Endothelial cell of umbilical vein (primary cell): ENCODE measurements around the gene DYRK1B. TPM values are rescaled to one million over a fixed set of nuclear protein-coding genes. Genes with fewer than 3 reads are reported as not detected.

ENCODE experiments used
- BruUV-seq: library from RNA; stranded (reverse); fragments of 400-500 nt; replicated peaks from 2 replicates; lab custom pipeline; 2021; lab: Mats Ljungman, UMichigan
- CTCF ChIA-PET: fragments of 300-600, 350-600 bp; sonication (Branson Sonifier 250); formaldehyde crosslinking; loops from one replicate; lab custom pipeline; 2021; ENCODE audit warnings: antibody characterized with exemption, inconsistent platforms; lab: Charles Lee
- POLR2A ChIA-PET: fragments of 300-600, 350-600 bp; sonication (Branson Sonifier 250); formaldehyde crosslinking; loops from one replicate; lab custom pipeline; 2021; ENCODE audit warnings: antibody characterized with exemption, inconsistent platforms; lab: Charles Lee
- DNase-seq: peaks from one replicate; pipeline ENCODE4 v3.0.0-alpha.2; 2011; ENCODE audit warnings: low read depth, low spot score
- FAIRE-seq: peaks from 2 replicates; lab custom pipeline; 2011; peaks lifted over from hg19 to GRCh38; lab: Jason Lieb, UNC
- H2AFZ ChIP-seq: 2 replicates; pipeline ENCODE4 v1.6.0; 2012; ENCODE audit warnings: low read depth, low read length, control low read depth, inconsistent platforms
- H3K27ac ChIP-seq: 2 replicates; pipeline ENCODE4 v1.5.1; 2011; ENCODE audit warnings: low read depth, mild to moderate bottlenecking, control low read depth, low read length, moderate library complexity; ENCODE audit not compliant: insufficient read depth
- H3K27me3 ChIP-seq, 2 experiments: 2 replicates each; pipeline versions ENCODE4 v1.6.0 to v1.6.1; 2011; ENCODE audit warnings: low read length in 2 of 2, mixed read lengths in 1 of 2; ENCODE audit not compliant: control insufficient read depth in 2 of 2, insufficient read depth in 2 of 2
- H3K36me3 ChIP-seq, 2 experiments: 2 replicates in 1 of 2; 3 replicates in 1 of 2; pipeline ENCODE4 v1.5.1; 2011; ENCODE audit warnings: low read length in 2 of 2, mild to moderate bottlenecking in 1 of 2, moderate library complexity in 1 of 2; ENCODE audit not compliant: control insufficient read depth in 2 of 2, insufficient read depth in 2 of 2; ENCODE audit errors: extremely low read depth in 1 of 2
- H3K4me1 ChIP-seq: 3 replicates; pipeline ENCODE4 v1.5.1; 2011; ENCODE audit warnings: mild to moderate bottlenecking, low read length; ENCODE audit not compliant: control insufficient read depth, insufficient read depth; ENCODE audit errors: extremely low read depth
- H3K4me2 ChIP-seq: 2 replicates; pipeline ENCODE4 v1.6.1; 2011; ENCODE audit warnings: low read length, control low read depth, mixed read lengths; ENCODE audit not compliant: insufficient read depth
- H3K4me3 ChIP-seq, 3 experiments: fragments of 200-600 bp in 1 of 3; sonication (generic), shearing (Covaris generic) in 1 of 3; replicated peaks in 1 of 3; 2 replicates each; pipeline ENCODE4 v1.5.1; 2011 to 2016; ENCODE audit warnings: control low read depth in 3 of 3, low read length in 3 of 3, mild to moderate bottlenecking in 2 of 3, inconsistent platforms in 1 of 3, low read depth in 1 of 3, moderate library complexity in 1 of 3; ENCODE audit not compliant: insufficient read depth in 1 of 3
- H3K79me2 ChIP-seq: 2 replicates; pipeline ENCODE4 v1.6.0; 2012; ENCODE audit warnings: low read length, inconsistent platforms; ENCODE audit not compliant: control insufficient read depth, insufficient read depth
- H3K9ac ChIP-seq: replicated peaks from 2 replicates; pipeline ENCODE3; 2011; ENCODE audit warnings: low read length, control low read depth; ENCODE audit not compliant: insufficient read depth; ENCODE audit errors: extremely low read depth
- H3K9me1 ChIP-seq: replicated peaks from 3 replicates; pipeline ENCODE4 v1.6.0; 2011; ENCODE audit warnings: mild to moderate bottlenecking, low read length; ENCODE audit not compliant: control insufficient read depth, insufficient read depth; ENCODE audit errors: extremely low read depth
- H3K9me3 ChIP-seq: replicated peaks from 2 replicates; pipeline ENCODE4 v1.5.1; 2012; ENCODE audit warnings: low read length, inconsistent platforms; ENCODE audit not compliant: control insufficient read depth, insufficient read depth
- H4K20me1 ChIP-seq: replicated peaks from 2 replicates; pipeline ENCODE3; 2011; ENCODE audit warnings: mild to moderate bottlenecking, low read length; ENCODE audit not compliant: control insufficient read depth, insufficient read depth; ENCODE audit errors: extremely low read depth
- CTCF ChIP-seq, 2 donors: IDR thresholded peaks; 1 replicate in 1 of 2; 2 replicates in 1 of 2; pipeline ENCODE4 v1.5.1; 2011; ENCODE audit warnings: low read length in 2 of 2, mild to moderate bottlenecking in 2 of 2, moderate library complexity in 2 of 2, control low read depth in 1 of 2, inconsistent platforms in 1 of 2, low read depth in 1 of 2; ENCODE audit not compliant: insufficient read depth in 1 of 2; ENCODE audit errors: extremely low read depth in 1 of 2
- EZH2 ChIP-seq: IDR thresholded peaks from 2 replicates; pipeline ENCODE4 v1.6.1; 2012; ENCODE audit warnings: borderline replicate concordance, low read depth, mild to moderate bottlenecking, moderate library complexity, low read length, inconsistent platforms; ENCODE audit not compliant: severe bottlenecking
- FOS ChIP-seq: IDR thresholded peaks from 2 replicates; pipeline ENCODE4 v1.6.1; 2011; ENCODE audit warnings: mild to moderate bottlenecking, low read length, moderate library complexity, borderline replicate concordance; ENCODE audit not compliant: insufficient read depth
- JUN ChIP-seq: IDR thresholded peaks from 2 replicates; pipeline ENCODE4 v1.6.1; 2011; ENCODE audit warnings: borderline replicate concordance, low read depth; ENCODE audit not compliant: insufficient read length, insufficient read depth
- MAX ChIP-seq: IDR thresholded peaks from 2 replicates; pipeline ENCODE4 v1.6.1; 2011; ENCODE audit not compliant: insufficient read depth, insufficient read length
- MYC ChIP-seq: IDR thresholded peaks from one replicate; pipeline ENCODE4 v1.6.1; 2011; ENCODE audit warnings: mild to moderate bottlenecking, low read depth, low read length
- POLR2AphosphoS5 ChIP-seq: IDR thresholded peaks from 2 replicates; pipeline ENCODE4 v1.6.1; 2012; ENCODE audit warnings: low read depth, mild to moderate bottlenecking, control low read depth, low read length, moderate library complexity; ENCODE audit not compliant: insufficient read depth
- dilution Hi-C: fragments of 300-500 bp; cut with MboI; formaldehyde crosslinking; loops from one replicate; pipeline ENCODE4 v1.15.0; 2019; ENCODE audit warnings: low sequenced_read_pairs; ENCODE audit not compliant: extremely low pct_ligation_motif_present
- intact Hi-C: fragments of 100-400 bp; cut with micrococcal nuclease; formaldehyde crosslinking; loops from one replicate; pipeline ENCODE4 v1.10.0; 2022
- polyA plus RNA-seq, 4 experiments: library from polyadenylated mRNA; depleted of rRNA in 3 of 4; stranded (reverse) in 3 of 4; unstranded in 1 of 4; fragments of >200 nt; gene quantifications; 2 replicates each; pipeline versions ENCODE4 v1.2.1 to v1.2.3, GENCODE V29; 2011 to 2012; ENCODE audit warnings: missing spikeins in 1 of 4
- total RNA-seq: library from RNA; stranded (reverse); gene quantifications from 2 replicates; pipeline ENCODE4 v1.2.3, GENCODE V29; 2021

Gene DYRK1B
- total and polyA plus RNA-seq, 2 donors (not counting 3 experiments of a cell fraction or from before 2014, with no cell fraction given), result 17.7 to 30.8 TPM

- TF ChIP-seq EZH2 (no peak), JUN (no peak), MYC (no peak)
- BruUV-seq, result no TSS peak
- H3K79me2 ChIP-seq, result no peaks in the 10 kb centered on the region
- POLR2A ChIA-PET, result no interaction called here
- H3K4me3 ChIP-seq, result no peak overlapping the region
- H4K20me1 ChIP-seq, result no peaks in the 10 kb centered on the region
- H3K36me3 ChIP-seq, result no peaks in the 10 kb centered on the region
- no peaks in the 10 kb centered on the region for H3K9me3 ChIP-seq
- peaks cover 11% of the 10 kb centered on the region for H3K4me1 ChIP-seq
- H3K9me1 ChIP-seq, result no peaks in the 10 kb centered on the region
- H3K4me2 ChIP-seq, result no peak overlapping the region
- intact Hi-C loops (no loop called here), dilution Hi-C loops (no loop called here)
- DNase-seq (no peak), FAIRE-seq (no peak)
- H3K27ac ChIP-seq, result no peak overlapping the region
- CTCF ChIA-PET, result interaction anchor here (1.1 to 1.6 kb wide), 3 partner anchors 18 to 28 kb away, joined by 3 to 6 read pairs (median 6); no protein-coding TSS in a partner anchor
- no peak overlapping the region for H3K9ac ChIP-seq
- H2AFZ ChIP-seq, result no peak overlapping the region
- H3K27me3 ChIP-seq, result no peaks in the 10 kb centered on the region
These were observed 13.3 kb downstream of the DYRK1B start for GRCh38 chr19:39820696-39821095.

DNA sequence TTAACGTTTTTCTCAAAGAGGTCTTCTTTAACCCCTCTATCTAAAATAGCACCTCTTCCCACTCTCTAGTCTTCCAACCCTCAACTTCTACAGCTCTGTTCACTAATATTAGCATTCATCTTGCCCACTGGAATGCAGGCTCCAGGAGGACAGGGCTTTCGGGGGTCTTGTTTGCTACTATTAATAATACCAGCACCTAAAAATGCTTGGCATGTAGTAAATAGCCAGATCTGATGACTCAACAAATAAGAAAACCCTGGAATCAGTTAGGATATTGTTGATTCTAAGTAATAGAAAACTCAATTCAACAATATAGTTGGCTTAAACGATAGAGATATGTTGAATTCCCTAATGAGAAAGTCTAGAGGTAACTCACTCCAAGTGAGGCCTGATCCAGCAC, 14.2 kb downstream of the DYRK1B start:
- TF ChIP-seq FOS, result no peak
- no peak for TF ChIP-seq POLR2AphosphoS5
- no peak for TF ChIP-seq MYC
- TF ChIP-seq CTCF (IDR thresholded peaks at IDR 0.05; ENCODE audit: extremely low read depth in 1 of 2, insufficient read depth in 1 of 2, low read depth in 1 of 2, low read length in 2 of 2), result no peak
- TF ChIP-seq EZH2, result no peak
- TF ChIP-seq MAX, result no peak
- FAIRE-seq (no peak), DNase-seq (no peak)
- ChIA-PET CTCF (interaction anchor here (1.1 kb wide), 1 partner anchor 17 kb away, joined by 3 read pairs; no protein-coding TSS in a partner anchor), POLR2A (no interaction called here)
- dilution Hi-C loops, result no loop called here
- Histone ChIP-seq H3K79me2 (no peaks in the 10 kb centered on the region), H3K27ac (no peak overlapping the region), H3K9me3 (no peaks in the 10 kb centered on the region), H3K4me3 (no peak overlapping the region), H2AFZ (no peak overlapping the region), H3K36me3 (no peaks in the 10 kb centered on the region), H3K9ac (no peak overlapping the region), H3K9me1 (no peaks in the 10 kb centered on the region), H3K27me3 (no peaks in the 10 kb centered on the region), H4K20me1 (no peaks in the 10 kb centered on the region), H3K4me2 (no peak overlapping the region), H3K4me1 (peaks cover 10% of the 10 kb centered on the region)
- intact Hi-C loops, result no loop called here
- no TSS peak for BruUV-seq
